ENCODE measurements around the gene TAL2. TPM values are rescaled to one million over a fixed set of nuclear protein-coding genes. Genes with fewer than 3 reads are reported as not detected.

TAL2 gene
- total and polyA plus RNA-seq, 9 of the 15 experiments (the other 6 are each of a cell fraction or from before 2014, with no cell fraction given) = 0.21 to 3.7 (median 1.1) TPM; not detected in 1

- TF ChIP-seq ARID4B (CRISPR knock-in tag; IDR thresholded peaks at IDR 0.05) (no peak), MAFK (IDR thresholded peaks at IDR 0.05; ENCODE audit: low read length) (peak; percentile 28; the same call in 1 of the 2 replicates), SIN3A (IDR thresholded peaks at IDR 0.05; ENCODE audit: borderline replicate concordance in 2 of 2, control insufficient read depth in 1 of 2, low read depth in 2 of 2, low read length in 2 of 2) (no peak), EGR1 (conservative IDR thresholded peaks at IDR 0.05) (peak; percentile 86), SRSF9 (IDR thresholded peaks at IDR 0.05; ENCODE audit: borderline replicate concordance, low read depth, low read length) (no peak), SRSF1 (IDR thresholded peaks at IDR 0.05; ENCODE audit: low read depth, low read length) (no peak), HOXB6 (CRISPR knock-in tag; IDR thresholded peaks at IDR 0.05; ENCODE audit: borderline replicate concordance) (no peak), TRIM28 (IDR thresholded peaks at IDR 0.05) (no peak), ESRRB (CRISPR knock-in tag; IDR thresholded peaks at IDR 0.05; ENCODE audit: borderline replicate concordance) (no peak), TFAP4 (CRISPR knock-in tag; IDR thresholded peaks at IDR 0.05; ENCODE audit: borderline replicate concordance) (peak; percentile 77), BACH1 (tag; IDR thresholded peaks at IDR 0.05) (no peak), HNRNPLL (IDR thresholded peaks at IDR 0.05; ENCODE audit: low read depth, low read length, poor library complexity, severe bottlenecking) (no peak), AFF4 (CRISPR knock-in tag; IDR thresholded peaks at IDR 0.05) (no peak), TCF7L2 (IDR thresholded peaks at IDR 0.05; ENCODE audit: low read depth, low read length) (peak; percentile 7; the same call in 1 of the 2 replicates), THAP7 (CRISPR knock-in tag; IDR thresholded peaks at IDR 0.05) (no peak), CEBPG (CRISPR knock-in tag; IDR thresholded peaks at IDR 0.05) (no peak), CEBPG (tag; conservative IDR thresholded peaks at IDR 0.05 in 1 of 2, IDR thresholded peaks at IDR 0.05 in 1 of 2) (no peak), ZNF785 (CRISPR knock-in tag; IDR thresholded peaks at IDR 0.05) (no peak)
Measured at GRCh38 chr9:105647595-105648349, 14.5 kb upstream of the TAL2 start (continued).

Measured in K562 (cell line).